D721Med (cell line): ENCODE measurements around the gene PRKCZ.

Experiments used
- DNase-seq: peaks from one replicate; pipeline ENCODE4 v3.0.0; 2011; ENCODE audit warnings: low spot score; ENCODE audit not compliant: insufficient read length
- FAIRE-seq: peaks from 2 replicates; lab custom pipeline; 2011; peaks lifted over from hg19 to GRCh38; lab: Jason Lieb, UNC
- TF ChIP-seq, protein P1 (sequence below): IDR thresholded peaks from 2 replicates; pipeline ENCODE4 v1.5.1; 2012; ENCODE audit warnings: mild to moderate bottlenecking, control low read depth; ENCODE audit not compliant: insufficient read depth; ENCODE audit errors: missing control alignments

The PRKCZ gene

GRCh38 chr1:2221271-2221670 lies 171.1 kb downstream of the PRKCZ start:
- FAIRE-seq (no peak), DNase-seq (no peak)
- TF ChIP-seq, protein P1, sequence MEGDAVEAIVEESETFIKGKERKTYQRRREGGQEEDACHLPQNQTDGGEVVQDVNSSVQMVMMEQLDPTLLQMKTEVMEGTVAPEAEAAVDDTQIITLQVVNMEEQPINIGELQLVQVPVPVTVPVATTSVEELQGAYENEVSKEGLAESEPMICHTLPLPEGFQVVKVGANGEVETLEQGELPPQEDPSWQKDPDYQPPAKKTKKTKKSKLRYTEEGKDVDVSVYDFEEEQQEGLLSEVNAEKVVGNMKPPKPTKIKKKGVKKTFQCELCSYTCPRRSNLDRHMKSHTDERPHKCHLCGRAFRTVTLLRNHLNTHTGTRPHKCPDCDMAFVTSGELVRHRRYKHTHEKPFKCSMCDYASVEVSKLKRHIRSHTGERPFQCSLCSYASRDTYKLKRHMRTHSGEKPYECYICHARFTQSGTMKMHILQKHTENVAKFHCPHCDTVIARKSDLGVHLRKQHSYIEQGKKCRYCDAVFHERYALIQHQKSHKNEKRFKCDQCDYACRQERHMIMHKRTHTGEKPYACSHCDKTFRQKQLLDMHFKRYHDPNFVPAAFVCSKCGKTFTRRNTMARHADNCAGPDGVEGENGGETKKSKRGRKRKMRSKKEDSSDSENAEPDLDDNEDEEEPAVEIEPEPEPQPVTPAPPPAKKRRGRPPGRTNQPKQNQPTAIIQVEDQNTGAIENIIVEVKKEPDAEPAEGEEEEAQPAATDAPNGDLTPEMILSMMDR = no peak

- FAIRE-seq (no peak), DNase-seq (no peak)
- TF ChIP-seq, protein P1 = no peak
Measured at GRCh38 chr1:2224170-2224584, 174.0 kb downstream of the PRKCZ start.

- DNase-seq (no peak), FAIRE-seq (no peak)
- TF ChIP-seq, protein P1 = no peak
Measured at GRCh38 chr1:2224631-2225428, 174.6 kb downstream of the PRKCZ start.

- TF ChIP-seq, protein P1 = no peak
- DNase-seq (no peak), FAIRE-seq (no peak)
Measured at GRCh38 chr1:2226525-2227345, 176.5 kb downstream of the PRKCZ start.

GRCh38 chr1:2227346-2228156 lies 177.3 kb downstream of the PRKCZ start:
- FAIRE-seq (no peak), DNase-seq (peak; percentile 85)
- TF ChIP-seq, protein P1 = no peak

DNA sequence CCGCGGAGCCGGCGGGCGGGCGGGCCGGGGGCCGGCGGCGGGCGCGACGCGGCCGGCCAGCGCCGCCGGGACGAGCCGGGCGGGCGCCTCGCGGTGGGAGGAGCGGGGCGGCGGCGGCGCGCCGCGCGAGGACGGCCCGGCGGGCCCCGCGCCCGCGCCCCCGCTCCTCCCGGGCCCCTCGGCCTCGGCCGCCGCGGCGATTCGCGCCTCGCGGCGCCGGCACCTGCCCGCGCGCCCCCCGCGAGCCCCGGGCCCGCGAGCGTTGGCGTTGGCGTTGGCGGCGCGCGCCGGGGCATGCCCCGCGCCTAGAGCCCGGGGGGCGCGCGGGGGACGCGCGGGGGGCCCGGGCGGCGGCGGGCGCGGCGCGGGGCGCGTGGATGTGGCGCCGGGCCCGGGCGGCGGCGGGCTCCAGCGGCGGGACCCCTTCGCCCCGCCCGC lies 178.0 kb downstream of the PRKCZ start, which contains the start of gene SKI:
Gene SKI, plus strand, starts transcription at position 163 of the 438 bp plus-strand sequence. CDS start 448 bp downstream, outside the sequence.
- DNase-seq = no peak
- TF ChIP-seq, protein P1 = no peak
- FAIRE-seq = no peak
